Large intestine (tissue), 3 donors: ENCODE measurements around the gene MGLL. TPM values are rescaled to one million over a fixed set of nuclear protein-coding genes. Genes with fewer than 3 reads are reported as not detected.

Experiments used
- DNase-seq, 2 donors: peaks; one replicate each; pipeline versions ENCODE4 v3.0.0 to v3.0.0-alpha.2; 2013
- H3K27ac ChIP-seq: one replicate; pipeline ENCODE4 v1.5.1; 2013; ENCODE audit warnings: low read length
- H3K27me3 ChIP-seq: 2 replicates; pipeline ENCODE4 v1.6.1; 2013; ENCODE audit warnings: low read length; ENCODE audit not compliant: control insufficient read depth, insufficient read depth
- H3K36me3 ChIP-seq: 2 replicates; pipeline ENCODE4 v1.6.1; 2013; ENCODE audit warnings: low read length; ENCODE audit not compliant: control insufficient read depth, insufficient read depth
- H3K4me1 ChIP-seq: one replicate; pipeline ENCODE4 v1.6.1; 2013; ENCODE audit warnings: low read length; ENCODE audit not compliant: control insufficient read depth, insufficient read depth
- H3K4me3 ChIP-seq: one replicate; pipeline ENCODE4 v1.5.1; 2013; ENCODE audit warnings: low read length
- H3K9me3 ChIP-seq: one replicate; pipeline ENCODE4 v1.6.1; 2013; ENCODE audit warnings: mild to moderate bottlenecking, low read depth, low read length, moderate library complexity; ENCODE audit not compliant: control insufficient read depth
- WGBS: methylation state at CpG from one replicate; pipeline ENCODE4 v1.1.5; 2013; ENCODE audit warnings: low lambda C conversion rate; ENCODE audit not compliant: insufficient coverage; 5-methylcytosine and 5-hydroxymethylcytosine counted together
- polyA plus RNA-seq: library from polyadenylated mRNA; unstranded; fragments of 120-200 nt; gene quantifications from one replicate; pipeline ENCODE4 v1.2.1, GENCODE V29; 2013

MGLL gene
- polyA plus RNA-seq, 1 donor = 22.8 TPM

DNA sequence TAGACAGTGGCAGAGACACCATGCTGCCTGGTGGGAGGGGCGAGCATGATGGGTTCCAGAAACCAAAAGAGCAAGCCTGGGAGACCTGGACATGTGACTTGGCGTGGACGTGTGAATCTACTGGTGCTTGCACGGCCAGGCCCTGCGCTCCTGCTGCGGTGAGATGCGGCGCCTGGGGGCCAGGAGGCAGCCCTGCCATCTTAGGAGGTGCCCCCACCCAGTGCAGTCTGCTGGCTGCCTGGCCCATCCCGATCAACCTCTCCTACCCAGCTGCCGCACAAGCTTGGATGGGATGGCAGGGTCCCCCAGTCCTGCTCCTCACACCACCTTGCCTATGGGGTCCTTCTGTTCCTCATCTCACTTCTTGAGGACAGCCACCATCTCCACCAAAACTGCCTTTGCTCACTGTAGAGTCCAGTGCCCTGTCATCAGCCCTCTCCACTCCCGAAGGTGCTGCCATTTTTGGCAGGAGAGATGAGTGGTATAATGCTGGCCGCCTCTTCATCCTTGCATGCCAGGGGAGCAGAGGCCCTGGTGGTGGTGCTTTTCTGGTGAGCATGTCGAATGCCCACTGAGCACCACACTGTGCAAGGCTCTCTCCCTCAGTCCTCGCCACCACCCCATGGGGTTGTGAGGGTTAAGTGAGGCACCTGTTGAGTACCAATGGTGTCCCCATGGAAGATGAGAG lies 152.6 kb downstream of the MGLL start:
- Histone ChIP-seq H3K9me3 (no peaks in the 10 kb centered on the region), H3K27ac (no peak overlapping the region), H3K36me3 (no peaks in the 10 kb centered on the region), H3K27me3 (no peaks in the 10 kb centered on the region), H3K4me1 (peaks cover 12% of the 10 kb centered on the region), H3K4me3 (no peak overlapping the region)
- no CpG with 5 or more reads among the region's 14 CpGs for WGBS
- DNase-seq = no peak

DNA sequence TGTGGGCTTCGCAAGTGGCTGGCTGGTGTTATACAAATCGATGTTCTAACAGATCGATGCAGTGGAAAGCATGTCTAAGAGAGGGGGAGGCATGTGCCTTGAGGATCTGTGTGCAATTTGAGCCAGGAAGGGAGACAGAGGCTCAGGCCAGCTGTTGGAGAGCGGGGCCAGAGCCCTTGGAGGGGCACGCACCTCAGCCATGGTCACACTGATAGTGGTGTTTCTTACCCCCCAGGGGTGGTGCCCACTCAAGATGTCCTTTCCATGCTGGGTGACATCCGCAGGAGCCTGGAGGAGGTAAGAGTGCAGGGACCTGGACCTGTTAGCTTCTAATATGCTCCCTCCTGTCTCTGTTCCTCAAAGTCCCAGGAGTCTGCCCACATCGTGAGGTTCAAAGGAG lies 153.4 kb downstream of the MGLL start:
- no peaks in the 10 kb centered on the region for H3K36me3 ChIP-seq

DNA sequence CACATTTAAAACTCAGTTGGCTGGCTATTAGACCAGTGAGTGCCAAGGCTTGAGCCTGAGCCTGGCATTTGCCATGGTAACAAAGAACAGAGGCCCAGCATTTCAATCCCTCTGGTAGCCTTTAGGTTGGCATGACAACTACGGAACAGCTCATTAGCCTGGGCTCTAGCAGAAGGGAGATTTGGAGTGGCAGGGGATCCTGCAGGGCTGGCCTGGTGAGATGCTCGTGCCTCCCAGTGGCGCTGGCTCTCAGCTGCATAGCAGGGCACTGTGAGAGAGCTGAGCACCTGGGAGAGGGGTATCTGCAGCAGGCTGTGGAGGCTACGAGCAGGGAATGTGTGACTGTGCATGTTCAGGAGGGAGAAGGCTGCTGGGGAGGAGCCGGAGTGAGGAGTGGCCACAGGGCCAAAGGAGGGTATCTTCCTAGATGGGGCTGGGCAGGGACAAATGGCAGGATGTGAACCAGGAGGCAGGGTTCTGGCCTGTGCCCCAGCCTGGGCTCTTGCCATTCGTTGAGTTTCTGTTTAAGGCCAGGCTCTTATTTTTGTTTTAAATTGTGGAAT lies 155.1 kb downstream of the MGLL start:
- no CpG with 5 or more reads among the region's 6 CpGs for WGBS
- no peak overlapping the region for H3K27ac ChIP-seq
- no peaks in the 10 kb centered on the region for H3K27me3 ChIP-seq
- peaks cover 5% of the 10 kb centered on the region for H3K4me1 ChIP-seq
- H3K9me3 ChIP-seq = no peaks in the 10 kb centered on the region
- no peak for DNase-seq
- H3K4me3 ChIP-seq = no peak overlapping the region
- H3K36me3 ChIP-seq = no peaks in the 10 kb centered on the region

More for the DNA sequence above, 153.4 kb downstream of the MGLL start:
- no peak for DNase-seq
- Histone ChIP-seq H3K4me1 (peaks cover 9% of the 10 kb centered on the region), H3K27ac (no peak overlapping the region), H3K4me3 (no peak overlapping the region), H3K9me3 (no peaks in the 10 kb centered on the region), H3K27me3 (no peaks in the 10 kb centered on the region)
- WGBS = no CpG with 5 or more reads among the region's 7 CpGs

DNA sequence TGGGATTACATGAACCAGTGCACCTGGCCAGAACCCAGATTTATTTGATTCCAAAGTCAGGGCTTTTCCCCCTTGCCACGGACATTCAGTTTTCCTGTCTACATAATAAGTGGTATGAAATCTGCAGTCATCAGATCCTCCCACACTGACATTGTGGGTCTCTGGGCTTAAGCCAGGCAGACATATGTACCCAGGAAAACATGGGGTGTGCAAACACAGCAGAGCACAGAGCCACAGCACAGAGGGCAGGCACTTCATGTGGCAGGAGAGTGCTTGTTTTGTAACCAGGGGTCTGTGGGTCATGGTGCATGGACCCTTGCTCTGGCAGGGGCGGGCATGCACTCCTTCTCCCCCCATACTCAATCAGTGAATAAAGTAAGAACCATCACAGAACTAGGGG lies 155.6 kb downstream of the MGLL start:
- no peaks in the 10 kb centered on the region for H3K4me1 ChIP-seq
- no peak overlapping the region for H3K4me3 ChIP-seq
- no peak for DNase-seq
- H3K27ac ChIP-seq = no peak overlapping the region
- H3K27me3 ChIP-seq = no peaks in the 10 kb centered on the region
- no peaks in the 10 kb centered on the region for H3K9me3 ChIP-seq
- H3K36me3 ChIP-seq = no peaks in the 10 kb centered on the region
- WGBS = no CpG with 5 or more reads among the region's 2 CpGs

DNA sequence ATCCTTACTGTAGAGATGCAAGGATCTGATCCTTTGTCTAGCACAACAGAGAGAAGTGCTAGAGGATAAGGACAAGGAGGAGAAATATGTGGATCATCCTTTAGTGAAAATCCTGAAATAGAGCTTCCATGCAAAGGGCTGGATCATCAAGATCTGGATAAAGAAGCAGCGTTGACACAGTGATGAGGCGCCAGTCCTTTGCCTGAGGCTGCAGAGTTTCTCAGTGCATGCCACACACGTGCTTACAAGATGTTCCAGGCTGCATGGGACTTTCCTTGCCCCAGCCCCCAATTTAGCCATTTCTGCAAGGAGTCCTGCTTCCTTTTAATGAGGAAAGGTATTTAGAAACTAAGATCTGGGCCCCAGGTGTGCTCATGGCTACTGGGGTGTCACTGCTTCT lies 156.7 kb downstream of the MGLL start:
- Histone ChIP-seq H3K4me1 (no peaks in the 10 kb centered on the region), H3K27ac (no peak overlapping the region), H3K27me3 (no peaks in the 10 kb centered on the region), H3K4me3 (no peak overlapping the region), H3K36me3 (no peaks in the 10 kb centered on the region), H3K9me3 (no peaks in the 10 kb centered on the region)
- no peak for DNase-seq
- WGBS = no CpG with 5 or more reads among the region's 3 CpGs

DNA sequence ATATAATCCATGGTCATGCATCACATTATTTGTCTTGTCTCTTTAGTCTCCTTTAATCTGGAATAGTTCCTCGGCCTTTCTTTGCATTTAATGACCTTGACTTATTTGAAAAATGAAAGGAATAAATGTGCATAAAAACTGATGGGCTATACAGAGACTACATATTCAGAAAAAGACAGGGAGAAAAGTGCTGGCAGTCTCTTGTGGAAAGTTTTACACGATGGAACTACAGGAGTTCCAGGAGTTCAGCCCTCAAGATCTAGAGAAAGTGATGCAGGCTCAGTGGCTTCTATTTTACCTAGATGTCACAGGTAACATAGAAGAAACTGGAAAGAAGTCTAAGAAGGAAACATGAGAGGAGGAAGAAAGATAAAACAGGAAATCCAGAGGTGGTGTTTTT lies 157.2 kb downstream of the MGLL start:
- no peak for DNase-seq
- no peak overlapping the region for H3K4me3 ChIP-seq
- H3K9me3 ChIP-seq = no peaks in the 10 kb centered on the region
- no peaks in the 10 kb centered on the region for H3K4me1 ChIP-seq
- no peak overlapping the region for H3K27ac ChIP-seq
- no peaks in the 10 kb centered on the region for H3K36me3 ChIP-seq
- H3K27me3 ChIP-seq = no peaks in the 10 kb centered on the region
- WGBS = 60% methylated on average over 1 of the region's 2 CpGs

DNA sequence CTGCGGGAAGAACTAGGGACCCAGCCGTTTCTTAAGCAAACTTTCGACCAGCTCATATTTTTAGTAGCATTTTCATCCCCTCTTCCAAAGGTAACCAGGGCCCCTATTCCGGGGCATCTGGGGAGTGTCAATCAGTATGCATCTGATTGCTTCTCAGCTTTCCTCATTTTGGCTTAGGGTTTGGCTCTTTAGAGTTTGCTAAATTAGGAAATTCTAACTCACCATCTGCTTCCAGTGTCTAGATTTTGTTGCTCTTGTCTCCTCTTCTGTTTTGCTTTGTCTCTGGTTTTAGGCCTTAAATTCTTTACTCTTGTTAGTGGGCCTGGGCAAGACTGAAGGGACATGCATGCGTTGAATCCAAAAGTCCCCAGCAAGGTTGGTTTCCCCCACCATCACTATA lies 159.2 kb downstream of the MGLL start:
- Histone ChIP-seq H3K9me3 (no peaks in the 10 kb centered on the region), H3K27me3 (no peaks in the 10 kb centered on the region)
- WGBS = 80% methylated on average over 1 of the region's 5 CpGs

DNA sequence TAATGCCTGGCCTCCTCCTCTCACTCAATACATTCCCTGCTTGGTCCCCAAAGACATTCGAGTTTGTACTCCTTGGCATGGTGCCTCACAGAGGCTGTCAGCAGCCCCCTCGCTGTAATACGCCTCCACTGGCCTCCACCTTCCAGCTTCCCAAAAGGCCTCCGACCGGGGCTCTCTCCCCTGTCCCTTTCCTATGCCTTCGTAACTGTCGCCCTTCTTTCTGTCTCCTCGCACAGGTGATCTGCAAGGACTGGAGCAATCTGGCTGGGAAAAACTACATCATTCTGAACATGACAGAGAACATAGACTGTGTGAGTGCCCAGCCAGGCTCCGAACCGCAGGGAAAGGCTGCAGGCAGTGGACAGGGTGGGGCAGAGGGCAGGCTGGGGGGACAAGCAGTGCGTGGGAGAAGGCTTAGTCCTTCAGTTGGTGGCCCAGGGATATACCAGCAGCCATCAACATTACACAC lies 160.3 kb downstream of the MGLL start:
- no peaks in the 10 kb centered on the region for H3K4me1 ChIP-seq

More for the DNA sequence above, 159.2 kb downstream of the MGLL start:
- no peak overlapping the region for H3K27ac ChIP-seq
- DNase-seq = no peak
- no peaks in the 10 kb centered on the region for H3K36me3 ChIP-seq
- H3K4me3 ChIP-seq = no peak overlapping the region
- H3K4me1 ChIP-seq = no peaks in the 10 kb centered on the region

DNA sequence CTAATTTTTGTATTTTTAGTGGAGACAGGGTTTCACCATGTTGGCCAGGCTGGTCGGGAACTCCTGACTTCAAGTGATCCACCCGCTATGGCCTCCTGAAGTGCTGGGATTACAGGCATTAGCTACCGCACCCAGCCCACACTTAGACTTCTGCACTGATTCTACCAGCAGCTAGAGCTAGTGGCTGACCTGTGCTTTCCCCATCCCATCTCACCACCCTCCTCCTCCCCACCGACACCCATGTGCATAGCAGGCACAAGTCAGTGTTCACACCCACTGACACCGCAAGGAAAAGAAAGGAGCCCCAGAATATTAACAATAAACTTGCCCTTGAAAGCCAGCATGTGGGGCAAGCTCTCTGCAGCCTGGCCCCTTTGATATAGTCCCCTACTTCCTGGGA lies 160.7 kb downstream of the MGLL start:
- no peaks in the 10 kb centered on the region for H3K9me3 ChIP-seq
- DNase-seq = no peak
- no peak overlapping the region for H3K4me3 ChIP-seq
- no peaks in the 10 kb centered on the region for H3K27me3 ChIP-seq
- no CpG with 5 or more reads among the region's 5 CpGs for WGBS
- H3K4me1 ChIP-seq = no peaks in the 10 kb centered on the region
- H3K27ac ChIP-seq = no peak overlapping the region
- no peaks in the 10 kb centered on the region for H3K36me3 ChIP-seq

More for the DNA sequence above, 160.3 kb downstream of the MGLL start:
- Histone ChIP-seq H3K4me3 (no peak overlapping the region), H3K9me3 (no peaks in the 10 kb centered on the region), H3K36me3 (no peaks in the 10 kb centered on the region), H3K27me3 (no peaks in the 10 kb centered on the region), H3K27ac (no peak overlapping the region)
- DNase-seq = no peak
- no CpG with 5 or more reads among the region's 11 CpGs for WGBS

DNA sequence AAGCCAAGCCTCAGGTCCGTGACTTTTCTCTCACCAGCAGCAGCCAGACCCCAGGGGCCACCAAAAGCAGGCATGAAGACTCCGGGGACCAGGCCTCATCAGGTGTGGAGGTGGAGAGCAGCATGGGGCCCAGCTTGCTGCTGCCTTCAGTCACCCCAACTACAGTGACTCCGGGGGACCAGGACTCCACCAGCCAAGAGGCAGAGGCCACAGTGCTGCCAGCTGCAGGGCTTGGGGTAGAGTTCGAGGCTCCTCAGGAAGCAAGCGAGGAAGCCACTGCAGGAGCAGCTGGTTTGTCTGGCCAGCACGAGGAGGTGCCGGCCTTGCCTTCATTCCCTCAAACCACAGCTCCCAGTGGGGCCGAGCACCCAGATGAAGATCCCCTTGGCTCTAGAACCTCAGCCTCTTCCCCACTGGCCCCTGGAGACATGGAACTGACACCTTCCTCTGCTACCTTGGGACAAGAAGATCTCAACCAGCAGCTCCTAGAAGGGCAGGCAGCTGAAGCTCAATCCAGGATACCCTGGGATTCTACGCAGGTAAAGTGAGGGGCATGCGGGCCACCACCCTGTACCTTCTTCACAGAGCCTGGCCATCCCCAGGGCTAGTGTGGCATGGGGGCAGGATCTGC lies 161.6 kb downstream of the MGLL start:
- Histone ChIP-seq H3K27me3 (no peaks in the 10 kb centered on the region), H3K4me1 (no peaks in the 10 kb centered on the region), H3K27ac (no peak overlapping the region), H3K4me3 (no peak overlapping the region), H3K9me3 (no peaks in the 10 kb centered on the region), H3K36me3 (no peaks in the 10 kb centered on the region)
- no CpG with 5 or more reads among the region's 10 CpGs for WGBS
- DNase-seq = no peak
